NCI-H128 (cell line): Measurements from ENCODE around the gene PADI1.

Experiments used
- DNase-seq: peaks from one replicate; lab custom pipeline; 2025; ENCODE audit not compliant: unreplicated experiment; lab: John Stamatoyannopoulos, UW

The PADI1 gene

GRCh38 chr1:17214876-17215544 lies 10.1 kb downstream of the PADI1 start:
- no peak for DNase-seq

DNA sequence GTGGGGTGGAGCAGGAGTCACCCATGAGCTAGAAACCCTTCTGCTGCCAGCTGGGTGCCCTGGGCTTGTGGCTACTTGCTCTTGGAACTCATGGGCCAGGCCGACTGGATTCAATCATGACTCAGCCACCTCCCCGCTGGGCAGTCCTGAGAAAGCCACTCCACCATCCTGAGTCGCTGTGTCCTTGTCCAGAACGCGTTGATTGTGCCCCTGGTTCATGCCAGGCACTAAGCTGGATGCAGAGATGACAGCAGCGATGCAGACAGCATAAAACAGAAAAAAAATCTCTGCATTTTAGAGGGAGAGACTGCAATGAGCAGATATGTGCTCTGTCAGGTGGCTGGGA lies 10.6 kb downstream of the PADI1 start:
- DNase-seq = no peak

DNA sequence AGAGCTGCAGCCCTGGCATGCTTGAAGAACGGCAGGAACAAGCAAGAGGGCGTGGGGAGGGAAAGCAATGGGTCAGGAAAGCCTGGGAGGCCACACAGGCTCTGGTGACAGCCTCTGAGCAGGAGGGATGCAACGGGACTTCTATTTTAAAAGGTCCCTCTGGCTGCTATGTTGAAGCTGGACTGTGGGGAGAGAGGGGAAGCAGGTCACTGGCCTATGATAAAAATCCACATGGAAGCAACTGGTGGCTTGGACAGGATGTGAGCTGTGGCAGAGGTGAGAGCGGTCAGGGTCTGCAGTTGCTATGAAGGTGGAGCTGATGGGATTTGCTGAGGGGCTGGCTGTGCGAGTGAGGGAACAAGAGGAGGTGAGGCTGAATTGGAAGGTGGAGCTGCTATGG lies 11.2 kb downstream of the PADI1 start:
- no peak for DNase-seq

DNA sequence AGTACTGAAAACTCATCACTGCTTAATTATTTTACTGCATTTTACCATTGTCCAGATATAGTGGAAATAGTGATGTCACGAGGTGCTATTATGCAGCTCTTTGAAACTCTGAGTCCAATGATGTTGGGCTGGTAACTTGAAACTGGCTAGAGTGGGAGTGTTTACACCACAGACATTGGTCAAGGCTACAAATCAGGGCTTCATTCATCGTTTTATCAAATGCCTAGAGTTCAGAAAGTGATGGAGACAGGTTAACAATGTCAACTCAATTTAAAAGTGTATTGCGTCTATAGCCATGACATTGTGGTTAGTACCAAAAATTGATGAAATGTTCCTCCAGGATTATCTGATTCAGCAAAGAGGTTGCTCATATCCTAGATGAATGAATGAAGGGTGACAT lies 12.7 kb downstream of the PADI1 start:
- DNase-seq = no peak

GRCh38 chr1:17218939-17219338 lies 14.0 kb downstream of the PADI1 start:
- DNase-seq = no peak

GRCh38 chr1:17220287-17220686 lies 15.4 kb downstream of the PADI1 start:
- no peak for DNase-seq

GRCh38 chr1:17222557-17222956 lies 17.6 kb downstream of the PADI1 start:
- DNase-seq = no peak

DNA sequence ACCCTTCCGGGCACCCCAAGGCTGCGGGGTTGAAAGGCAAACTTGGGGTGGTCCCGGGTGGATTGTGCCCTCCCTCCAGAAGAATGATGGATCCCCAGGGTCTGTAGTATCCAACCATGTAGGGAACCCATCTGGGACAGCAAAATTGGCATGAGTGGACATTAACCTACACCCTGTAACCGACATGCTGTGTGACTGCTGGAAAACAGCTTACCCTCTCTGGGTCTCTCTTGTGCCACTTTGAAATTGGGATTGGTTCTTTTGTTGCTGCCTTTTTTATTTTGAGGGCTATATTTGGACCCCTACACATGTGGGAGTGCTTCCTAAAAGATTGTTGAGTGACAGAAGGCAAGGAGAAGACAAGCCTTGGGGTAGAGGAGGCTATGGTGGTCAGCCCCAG lies 19.5 kb downstream of the PADI1 start:
- no peak for DNase-seq

GRCh38 chr1:17225140-17225539 lies 20.2 kb downstream of the PADI1 start:
- no peak for DNase-seq

DNA sequence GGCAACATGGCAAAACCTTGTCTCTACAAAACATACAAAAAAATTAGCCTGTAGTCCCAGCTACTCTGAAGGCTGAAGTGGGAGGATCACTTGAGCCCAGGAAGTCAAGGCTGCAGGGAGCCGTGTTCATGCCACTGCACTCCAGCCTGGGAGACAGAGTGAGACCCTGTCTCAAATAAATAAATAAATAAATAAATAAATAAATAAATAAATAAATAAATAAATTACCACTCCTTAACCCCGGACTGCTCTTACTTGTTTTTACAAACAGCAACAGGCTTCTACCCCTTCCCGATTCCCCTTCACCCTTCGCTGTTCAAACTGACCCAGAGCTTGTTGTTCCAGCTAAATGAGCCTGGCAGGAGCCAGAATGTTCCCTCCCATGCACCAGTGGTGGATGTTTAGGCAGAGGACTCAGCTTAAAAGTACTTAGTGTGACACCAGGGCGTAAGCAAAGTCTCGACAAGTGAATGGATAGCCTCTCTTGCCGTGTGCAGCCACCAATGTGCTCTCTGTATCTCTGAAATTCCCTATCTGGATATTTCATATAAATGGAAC lies 22.5 kb downstream of the PADI1 start:
- DNase-seq = no peak

GRCh38 chr1:17228619-17229018 lies 23.7 kb downstream of the PADI1 start:
- DNase-seq = no peak

DNA sequence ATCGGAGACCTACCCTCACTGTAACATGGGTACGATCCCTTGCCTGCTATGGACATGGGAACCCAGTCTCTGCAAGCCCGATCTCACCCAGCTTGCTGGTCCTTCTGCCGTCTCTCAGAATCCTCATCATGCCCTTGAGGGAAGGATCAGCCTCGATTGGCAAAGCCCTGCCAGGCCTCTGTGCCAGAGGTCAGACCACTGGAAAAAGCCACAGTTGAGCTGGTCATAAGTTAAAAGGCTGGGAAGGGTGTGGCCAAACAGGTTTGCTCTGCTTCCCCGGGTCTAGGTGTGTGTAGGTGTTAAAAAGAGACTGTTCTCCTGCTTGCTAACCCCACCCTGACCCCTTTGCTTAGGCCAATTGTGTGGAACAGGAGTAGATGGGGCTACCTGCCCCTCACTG lies 24.5 kb downstream of the PADI1 start:
- DNase-seq = no peak

DNA sequence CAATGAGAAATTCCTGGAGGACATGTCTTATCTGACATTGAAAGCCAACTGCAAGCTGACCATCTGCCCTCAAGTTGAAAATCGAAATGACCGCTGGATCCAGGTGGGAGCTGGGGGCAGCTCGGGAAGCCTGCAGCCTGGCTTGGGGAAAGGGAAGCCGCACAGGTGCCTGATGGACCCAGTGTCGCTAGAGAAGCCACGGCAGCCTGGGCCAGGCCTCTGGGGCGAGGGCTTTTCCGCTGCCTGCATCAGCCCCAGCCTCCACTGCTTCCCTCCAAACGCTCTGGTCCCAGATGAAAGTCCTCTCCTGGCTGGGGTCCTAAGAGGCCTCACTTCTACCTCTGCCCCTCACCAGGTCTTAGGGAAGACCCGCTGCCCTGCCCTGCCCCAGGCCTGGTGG lies 25.2 kb downstream of the PADI1 start:
- DNase-seq = no peak

GRCh38 chr1:17230671-17231310 lies 25.9 kb downstream of the PADI1 start:
- DNase-seq = no peak

DNA sequence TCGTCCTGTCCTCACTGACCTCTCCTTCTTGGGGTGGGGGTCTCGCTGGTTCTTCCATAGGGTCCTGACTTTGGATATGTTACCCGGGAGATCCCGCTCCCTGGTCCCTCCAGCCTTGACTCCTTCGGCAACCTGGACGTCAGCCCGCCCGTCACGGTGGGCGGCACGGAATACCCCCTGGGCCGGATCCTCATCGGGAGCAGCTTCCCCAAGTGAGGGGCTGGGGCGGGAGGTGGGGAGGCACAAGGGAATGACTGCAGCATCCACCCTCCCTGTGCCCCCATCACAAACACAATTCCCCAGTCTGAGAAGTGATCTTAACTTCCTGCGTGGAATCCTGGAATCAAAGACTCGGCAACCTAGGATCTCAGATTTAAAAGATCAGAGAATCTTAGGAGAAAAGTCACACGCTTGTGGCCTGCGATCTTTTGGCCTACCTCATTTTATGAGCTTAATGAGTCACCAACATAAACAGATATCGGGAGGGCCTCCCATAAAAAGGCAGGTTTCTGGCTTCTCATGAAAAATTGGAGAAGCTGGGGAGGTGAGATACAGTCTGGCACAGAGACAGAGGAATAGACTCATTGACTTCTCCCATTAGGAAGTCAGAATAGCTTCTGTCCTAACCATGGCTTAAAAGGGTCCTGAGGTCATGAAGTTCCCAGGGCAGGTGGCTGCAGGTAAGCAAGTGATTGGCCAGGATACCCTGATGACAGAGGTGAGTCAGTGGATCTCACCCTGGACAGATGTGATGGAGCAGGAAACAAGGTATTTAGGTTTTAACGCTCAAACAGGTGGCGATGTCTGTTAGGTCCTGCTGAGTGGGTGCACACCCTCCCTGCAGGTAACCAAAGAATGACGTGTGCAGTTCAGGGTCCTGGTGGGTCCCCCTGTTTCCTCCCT lies 28.1 kb downstream of the PADI1 start:
- DNase-seq = no peak

DNA sequence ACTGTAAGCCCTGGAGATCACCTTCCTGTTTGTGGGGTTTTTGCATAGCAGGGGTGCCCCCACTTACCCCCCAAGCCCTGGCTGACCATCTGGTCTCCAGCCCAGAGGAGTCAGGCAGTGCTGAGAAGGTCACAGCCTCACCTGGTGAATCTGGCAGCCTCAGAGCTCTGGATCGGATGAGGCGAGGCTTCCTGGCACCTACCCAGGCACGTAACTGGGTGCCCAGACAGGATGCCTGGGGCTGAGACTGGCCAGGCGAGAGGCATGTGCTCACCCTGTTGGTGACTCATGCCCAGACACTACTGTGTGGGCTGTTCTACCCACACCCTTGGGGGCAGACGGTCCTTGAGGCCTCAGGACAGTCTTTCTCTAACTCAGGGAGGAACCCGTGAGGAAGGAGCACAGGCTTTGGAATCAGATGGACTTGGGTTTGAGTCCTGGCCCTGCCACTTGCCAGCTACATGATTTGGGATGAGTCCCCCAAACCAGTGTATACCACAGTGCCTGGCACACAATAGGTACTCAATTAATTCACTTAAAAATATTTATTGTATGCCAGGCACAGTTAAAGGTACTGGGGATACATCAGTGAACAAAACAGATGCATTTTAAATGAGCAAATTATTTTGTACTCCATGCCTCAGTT lies 28.9 kb downstream of the PADI1 start:
- DNase-seq = no peak

DNA sequence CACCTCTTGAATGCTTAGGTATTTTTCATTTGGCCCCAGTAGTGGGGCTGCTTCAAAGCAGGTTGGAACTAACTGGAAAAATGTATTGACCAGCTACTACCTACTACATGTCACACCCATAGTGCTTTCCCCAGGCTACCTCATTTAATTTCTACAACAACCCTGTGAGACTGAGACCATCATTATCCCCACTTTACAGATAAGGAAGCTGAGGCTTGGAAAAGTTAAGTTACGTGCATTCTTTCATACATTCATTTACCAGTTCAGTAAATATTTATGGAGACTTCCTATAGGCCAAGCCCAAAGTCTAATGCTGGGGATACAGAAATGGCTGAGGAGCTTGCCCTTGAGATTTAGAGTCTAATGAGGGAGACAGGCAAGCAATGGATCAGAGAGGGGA lies 29.5 kb downstream of the PADI1 start:
- DNase-seq = no peak

- DNase-seq = no peak
These were observed 30.4 kb downstream of the PADI1 start for GRCh38 chr1:17235135-17235885.

DNA sequence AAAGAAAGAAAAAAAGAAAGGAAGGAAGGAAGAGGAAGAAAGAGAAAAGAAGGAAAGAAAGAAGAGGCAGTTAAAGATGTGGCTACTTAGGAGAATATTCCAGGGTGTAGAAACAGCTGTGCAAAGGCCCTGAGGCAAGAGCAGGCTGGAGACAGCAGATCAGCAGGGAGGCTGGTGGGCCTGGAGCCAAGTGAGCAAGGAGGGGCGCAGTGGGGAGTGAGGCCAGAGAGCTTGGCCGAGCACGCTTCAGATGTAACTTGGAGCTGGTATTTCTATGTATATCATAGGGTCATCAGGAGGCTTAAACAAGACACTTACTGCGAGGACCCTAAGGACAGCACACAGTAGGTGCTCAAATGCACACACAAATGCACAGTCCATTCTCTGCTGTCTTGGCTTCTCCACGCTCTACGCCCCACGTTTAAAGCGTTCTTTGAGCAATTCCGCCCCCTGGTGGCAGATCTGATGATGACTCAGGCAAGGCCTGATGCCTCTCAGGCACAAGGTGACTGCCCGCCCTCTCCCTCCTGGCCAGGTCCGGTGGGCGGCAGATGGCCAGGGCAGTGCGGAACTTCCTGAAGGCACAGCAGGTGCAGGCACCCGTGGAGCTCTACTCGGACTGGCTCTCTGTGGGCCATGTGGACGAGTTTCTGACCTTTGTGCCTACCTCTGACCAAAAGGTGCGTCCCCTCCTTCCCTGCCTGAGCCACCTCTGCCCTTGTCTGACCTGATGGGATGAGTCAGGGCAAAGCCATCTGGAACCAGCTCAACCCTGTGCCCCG lies 32.0 kb downstream of the PADI1 start:
- DNase-seq = peak; percentile 81

DNA sequence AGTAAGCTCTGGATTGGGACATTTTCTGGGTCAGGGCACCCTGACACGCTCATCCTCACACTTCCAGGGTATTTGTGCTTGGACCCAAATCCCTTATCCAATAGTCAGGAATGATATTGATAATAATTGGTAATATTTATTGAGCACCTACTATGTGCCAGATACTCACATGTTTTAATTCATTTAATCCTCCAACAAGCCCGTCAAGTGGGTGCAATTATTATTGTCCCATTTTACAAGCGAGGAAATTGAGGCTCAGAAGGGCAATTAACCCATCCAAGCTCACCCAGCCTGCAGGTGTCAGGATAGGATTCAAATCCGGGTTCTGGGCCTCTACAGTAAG lies 32.6 kb downstream of the PADI1 start:
- DNase-seq = no peak
